HepG2 (cell line): ENCODE data around the gene UNC13D. TPM values are rescaled to one million over a fixed set of nuclear protein-coding genes. Genes with fewer than 3 reads are reported as not detected.
A peak's percentile ranks its signal among the peaks of the same experiment; 100 is the strongest.

Experiments
- AHR ChIP-seq: IDR thresholded peaks from 2 replicates; pipeline ENCODE4 v1.6.1; 2018; ENCODE audit warnings: missing genetic modification reagents, missing compliant biosample characterization
- ATF6 ChIP-seq: sonication (generic); formaldehyde crosslinking; conservative IDR thresholded peaks from 2 replicates; pipeline ENCODE4 v1.4.0; 2020; ENCODE audit warnings: missing genetic modification reagents
- CEBPZ ChIP-seq: IDR thresholded peaks from 2 replicates; pipeline ENCODE4 v1.6.1; 2012; ENCODE audit warnings: low read length, improper control_type of control experiment
- HCFC1 ChIP-seq: fragments of 150-350 bp; IDR thresholded peaks from 2 replicates; pipeline ENCODE4 v1.6.1; 2014; ENCODE audit warnings: low read depth, low read length
- KDM3A ChIP-seq: IDR thresholded peaks from 2 replicates; pipeline ENCODE4 v1.6.1; 2018; ENCODE audit warnings: low read depth, missing compliant biosample characterization
- MNT ChIP-seq: fragments of 450-650 bp; IDR thresholded peaks from 2 replicates; pipeline ENCODE4 v1.6.1; 2016
- PLRG1 ChIP-seq: fragments of 450-650 bp; conservative IDR thresholded peaks from 2 replicates; pipeline ENCODE4 v1.6.1; 2016
- PREB ChIP-seq: sonication (generic); formaldehyde crosslinking; IDR thresholded peaks from 2 replicates; pipeline ENCODE4 v1.4.0; 2020; ENCODE audit warnings: missing genetic modification reagents
- PRPF4 ChIP-seq: fragments of 200-400 bp; formaldehyde crosslinking; IDR thresholded peaks from 2 replicates; pipeline ENCODE4 v1.6.1; 2016; ENCODE audit warnings: low read length, low read depth; ENCODE audit not compliant: poor library complexity, severe bottlenecking
- SRSF4 ChIP-seq: fragments of 200-400 bp; formaldehyde crosslinking; IDR thresholded peaks from one replicate; pipeline ENCODE4 v1.6.1; 2018; ENCODE audit warnings: mild to moderate bottlenecking, low read depth, low read length, moderate library complexity; ENCODE audit not compliant: poor library complexity, severe bottlenecking
- TMF1 ChIP-seq: sonication (generic); formaldehyde crosslinking; IDR thresholded peaks from 2 replicates; pipeline ENCODE4 v1.8.1; 2022; ENCODE audit warnings: low read depth, missing genetic modification reagents
- ZBTB26 ChIP-seq: IDR thresholded peaks from 2 replicates; pipeline ENCODE4 v1.6.1; 2016; ENCODE audit warnings: missing compliant biosample characterization, missing genetic modification reagents, borderline replicate concordance
- ZBTB46 ChIP-seq: sonication (generic); formaldehyde crosslinking; IDR thresholded peaks from 2 replicates; pipeline ENCODE4 v1.4.0; 2020; ENCODE audit warnings: mild to moderate bottlenecking, missing genetic modification reagents, borderline replicate concordance
- ZNF354B ChIP-seq: sonication (generic); formaldehyde crosslinking; IDR thresholded peaks from 2 replicates; pipeline ENCODE4 v1.8.0; 2022; ENCODE audit warnings: mild to moderate bottlenecking, missing genetic modification reagents
- ZNF382 ChIP-seq: sonication (generic); formaldehyde crosslinking; IDR thresholded peaks from 2 replicates; pipeline ENCODE4 v1.5.0; 2020; ENCODE audit warnings: missing genetic modification reagents, mild to moderate bottlenecking, borderline replicate concordance
- ZNF749 ChIP-seq: sonication (generic); formaldehyde crosslinking; IDR thresholded peaks from 2 replicates; pipeline ENCODE4 v1.8.0; 2022; ENCODE audit warnings: mild to moderate bottlenecking, missing genetic modification reagents, moderate library complexity, borderline replicate concordance
- ZNF841 ChIP-seq: sonication (generic); formaldehyde crosslinking; IDR thresholded peaks from 2 replicates; pipeline ENCODE4 v1.8.1; 2023; ENCODE audit warnings: missing genetic modification reagents, borderline replicate concordance
- polyA plus RNA-seq, 8 experiments: library from polyadenylated mRNA; depleted of rRNA in 3 of 8; stranded (reverse) in 7 of 8; unstranded in 1 of 8; fragments of >200 nt; fragmentation: Illumina TruSeq in 4 of 8; extraction: Trizol in 4 of 8; gene quantifications; 2 replicates each; pipeline versions ENCODE4 v1.2.1 to v1.2.3, GENCODE V29; 2011 to 2016; ENCODE audit warnings: low read depth in 4 of 8, missing spikeins in 1 of 8, mixed read lengths in 1 of 8; ENCODE audit not compliant: insufficient read depth in 1 of 8
- total RNA-seq, 5 experiments: library from RNA; depleted of rRNA; stranded (reverse); fragments of >200 nt; fragmentation: Illumina TruSeq; extraction: Trizol; gene quantifications; 2 replicates each; pipeline ENCODE4 v1.2.3, GENCODE V29; 2016; ENCODE audit warnings: low read depth in 1 of 5

UNC13D gene
- total and polyA plus RNA-seq, 2 of the 13 experiments (the other 11 are each of a cell fraction or from before 2014, with no cell fraction given) = 29.7 to 42.7 TPM

GRCh38 chr17:75876190-75876937 is 32.2 kb upstream of the UNC13D start (continued):
- peak; percentile 86 for TF ChIP-seq MNT
- TF ChIP-seq PRPF4 = no peak
- no peak; the same call in none of the 2 replicates for TF ChIP-seq AHR
- TF ChIP-seq ATF6 (CRISPR knock-in tag) = no peak
- no peak; the same call in 1 of the 2 replicates for TF ChIP-seq ZNF841 (CRISPR knock-in tag)
- peak; percentile 27 for TF ChIP-seq ZBTB26
- TF ChIP-seq SRSF4 = no peak
- TF ChIP-seq HCFC1 = no peak
- peak; percentile 96; the same call in 1 of the 2 replicates for TF ChIP-seq ZBTB46 (CRISPR knock-in tag)
- no peak; the same call in 1 of the 2 replicates for TF ChIP-seq KDM3A (CRISPR knock-in tag)
- no peak for TF ChIP-seq PREB
- TF ChIP-seq CEBPZ = no peak
- TF ChIP-seq ZNF382 (CRISPR knock-in tag) = no peak
- TF ChIP-seq PLRG1 = no peak
- peak; percentile 84; the same call in 1 of the 2 replicates for TF ChIP-seq TMF1
- TF ChIP-seq ZNF354B (CRISPR knock-in tag) = peak; percentile 93; the same call in 1 of the 2 replicates
- TF ChIP-seq ZNF749 (CRISPR knock-in tag) = 0 out of 2 replicates have a peak, but pooled peaks have one; percentile 70
